Hepatocyte (in vitro differentiated cells): ENCODE measurements around the gene VRK3. TPM values are rescaled to one million over a fixed set of nuclear protein-coding genes. Genes with fewer than 3 reads are reported as not detected.
A peak's percentile ranks its signal among the peaks of the same experiment; 100 is the strongest.

Experiments
- DNase-seq: peaks from one replicate; pipeline ENCODE4 v3.0.0-alpha.2; 2016; ENCODE audit warnings: low spot score
- H2AFZ ChIP-seq: fragments of 200-600 bp; sonication (generic); 2 replicates; pipeline ENCODE4 v1.6.0; 2016; ENCODE audit warnings: antibody characterized with exemption, mild to moderate bottlenecking
- H3K27ac ChIP-seq: fragments of 200-600 bp; sonication (generic); 2 replicates; pipeline ENCODE4 v1.5.1; 2016; ENCODE audit warnings: mild to moderate bottlenecking
- H3K27me3 ChIP-seq: fragments of 200-600 bp; sonication (generic); 2 replicates; pipeline ENCODE4 v1.6.1; 2016
- H3K36me3 ChIP-seq: fragments of 200-600 bp; sonication (generic); replicated peaks from 2 replicates; pipeline ENCODE4 v1.5.1; 2016; ENCODE audit warnings: low read depth; ENCODE audit not compliant: insufficient read depth
- H3K4me1 ChIP-seq: fragments of 200-600 bp; sonication (generic); 2 replicates; pipeline ENCODE4 v1.5.1; 2016; ENCODE audit warnings: mild to moderate bottlenecking, moderate library complexity; ENCODE audit not compliant: insufficient read depth
- H3K4me2 ChIP-seq: fragments of 200-600 bp; sonication (generic); 2 replicates; pipeline ENCODE4 v1.6.0; 2016
- H3K4me3 ChIP-seq: fragments of 200-600 bp; sonication (generic); 2 replicates; pipeline ENCODE4 v1.5.1; 2016; ENCODE audit warnings: mild to moderate bottlenecking
- H3K79me2 ChIP-seq: fragments of 200-600 bp; sonication (generic); 2 replicates; pipeline ENCODE4 v1.6.0; 2017; ENCODE audit warnings: mild to moderate bottlenecking
- H3K9me2 ChIP-seq: fragments of 200-600 bp; sonication (generic); replicated peaks from 2 replicates; pipeline ENCODE4 v1.6.0; 2017; ENCODE audit warnings: mild to moderate bottlenecking; ENCODE audit not compliant: insufficient read depth
- H3K9me3 ChIP-seq: fragments of 200-600 bp; sonication (generic); 2 replicates; pipeline ENCODE4 v1.5.1; 2016; ENCODE audit warnings: low read depth, mild to moderate bottlenecking
- H4K20me1 ChIP-seq: fragments of 200-600 bp; sonication (generic); 2 replicates; pipeline ENCODE4 v1.6.0; 2016; ENCODE audit warnings: mild to moderate bottlenecking; ENCODE audit not compliant: insufficient read depth, poor library complexity, severe bottlenecking
- CTCF ChIP-seq: fragments of 200-600 bp; sonication (generic); IDR thresholded peaks from 2 replicates; pipeline ENCODE4 v1.5.1; 2016; ENCODE audit warnings: antibody characterized with exemption, mild to moderate bottlenecking; ENCODE audit not compliant: poor library complexity
- EZH2 ChIP-seq: fragments of 200-600 bp; sonication (generic); IDR thresholded peaks from 2 replicates; pipeline ENCODE4 v1.6.1; 2016; ENCODE audit warnings: antibody characterized with exemption, mild to moderate bottlenecking, borderline replicate concordance
- EZH2phosphoT487 ChIP-seq: fragments of 200-600 bp; sonication (generic); IDR thresholded peaks from one replicate; pipeline ENCODE4 v1.6.1; 2018; ENCODE audit warnings: antibody characterized with exemption, mild to moderate bottlenecking, low read depth, moderate library complexity; ENCODE audit not compliant: unreplicated experiment, severe bottlenecking
- WGBS: methylation state at CpG from one replicate; pipeline ENCODE4 v1.1.6; 2016; ENCODE audit warnings: low lambda C conversion rate; ENCODE audit errors: missing lambda C conversion rate; 5-methylcytosine and 5-hydroxymethylcytosine counted together
- polyA plus RNA-seq: library from polyadenylated mRNA; unstranded; fragments of >200 nt; fragmentation: Nextera tagmentation; extraction: Ambion mirVana; gene quantifications from 2 replicates; pipeline ENCODE4 v1.2.1, GENCODE V29; 2016
- total RNA-seq: library from RNA; depleted of rRNA; stranded (reverse); fragments of >200 nt; gene quantifications from 2 replicates; pipeline ENCODE4 v1.2.3, GENCODE V29; 2014

VRK3 gene
- total and polyA plus RNA-seq, 2 experiments from 2014 or later = 39.7 to 42.3 TPM

- Histone ChIP-seq H3K4me1 (no peaks in the 10 kb centered on the region), H3K79me2 (no peaks in the 10 kb centered on the region), H2AFZ (no peak overlapping the region), H3K36me3 (peaks cover 4% of the 10 kb centered on the region), H3K4me2 (no peak overlapping the region), H3K27ac (peak overlapping the region; percentile 23), H3K4me3 (no peak overlapping the region), H3K27me3 (no peaks in the 10 kb centered on the region), H3K9me2 (no peaks in the 10 kb centered on the region), H3K9me3 (peaks cover 11% of the 10 kb centered on the region), H4K20me1 (no peaks in the 10 kb centered on the region)
- TF ChIP-seq EZH2phosphoT487 (no peak), EZH2 (no peak), CTCF (no peak)
- DNase-seq = no peak
- 100% methylated on average over 3 of the region's 3 CpGs for WGBS
Observed at GRCh38 chr19:50039968-50040367, 14.8 kb upstream of the VRK3 start.

GRCh38 chr19:50036908-50037307 lies 11.7 kb upstream of the VRK3 start:
- Histone ChIP-seq H3K79me2 (no peaks in the 10 kb centered on the region), H3K36me3 (no peaks in the 10 kb centered on the region), H3K9me2 (no peaks in the 10 kb centered on the region), H4K20me1 (no peaks in the 10 kb centered on the region), H3K4me2 (no peak overlapping the region), H3K27ac (no peak overlapping the region), H3K27me3 (no peaks in the 10 kb centered on the region), H3K4me1 (no peaks in the 10 kb centered on the region), H3K9me3 (no peaks in the 10 kb centered on the region), H2AFZ (no peak overlapping the region), H3K4me3 (no peak overlapping the region)
- WGBS = 97% methylated on average over 3 of the region's 3 CpGs
- DNase-seq = no peak
- TF ChIP-seq EZH2phosphoT487 (no peak), EZH2 (no peak), CTCF (no peak)

- Histone ChIP-seq H3K9me2 (no peaks in the 10 kb centered on the region), H3K4me2 (no peak overlapping the region), H3K9me3 (no peaks in the 10 kb centered on the region), H3K4me3 (no peak overlapping the region), H3K79me2 (peaks cover 37% of the 10 kb centered on the region), H3K36me3 (no peaks in the 10 kb centered on the region), H3K27ac (no peak overlapping the region), H3K4me1 (peaks cover 6% of the 10 kb centered on the region), H3K27me3 (no peaks in the 10 kb centered on the region), H2AFZ (no peak overlapping the region), H4K20me1 (no peaks in the 10 kb centered on the region)
- no peak for DNase-seq
- WGBS = 98% methylated on average over 11 of the region's 11 CpGs
- TF ChIP-seq EZH2 (no peak), CTCF (no peak), EZH2phosphoT487 (no peak)
Observed at GRCh38 chr19:50030937-50031336, 5.8 kb upstream of the VRK3 start.

- WGBS = 90% methylated on average over 6 of the region's 6 CpGs
- H3K79me2 ChIP-seq = peaks cover 37% of the 10 kb centered on the region
Observed at GRCh38 chr19:50030225-50030624, 5.1 kb upstream of the VRK3 start.

More at GRCh38 chr19:50030225-50030624, 5.1 kb upstream of the VRK3 start:
- Histone ChIP-seq H3K27me3 (no peaks in the 10 kb centered on the region), H4K20me1 (no peaks in the 10 kb centered on the region), H3K9me2 (no peaks in the 10 kb centered on the region), H3K4me1 (peaks cover 6% of the 10 kb centered on the region), H3K27ac (no peak overlapping the region), H3K4me2 (no peak overlapping the region), H3K9me3 (no peaks in the 10 kb centered on the region), H3K4me3 (no peak overlapping the region), H3K36me3 (no peaks in the 10 kb centered on the region), H2AFZ (no peak overlapping the region)
- DNase-seq = no peak
- no peak for TF ChIP-seq EZH2
